Activated CD8-positive, alpha-beta memory T cell treated with anti-CD3 and anti-CD28 coated beads for 1 hour (primary cell): ENCODE data around the gene SCLY.
"Not testable (repeated sequence)": the region's sequence is repeated elsewhere in the genome, so short reads cannot be mapped to it uniquely, and the experiment has no call there.

ENCODE experiments used
- DNase-seq, 2 donors: peaks; one replicate each; pipeline ENCODE4 v3.0.0-alpha.2; 2020; ENCODE audit warnings: low read depth in 1 of 2; ENCODE audit errors: extremely low read depth in 1 of 2

The SCLY gene, protein sequence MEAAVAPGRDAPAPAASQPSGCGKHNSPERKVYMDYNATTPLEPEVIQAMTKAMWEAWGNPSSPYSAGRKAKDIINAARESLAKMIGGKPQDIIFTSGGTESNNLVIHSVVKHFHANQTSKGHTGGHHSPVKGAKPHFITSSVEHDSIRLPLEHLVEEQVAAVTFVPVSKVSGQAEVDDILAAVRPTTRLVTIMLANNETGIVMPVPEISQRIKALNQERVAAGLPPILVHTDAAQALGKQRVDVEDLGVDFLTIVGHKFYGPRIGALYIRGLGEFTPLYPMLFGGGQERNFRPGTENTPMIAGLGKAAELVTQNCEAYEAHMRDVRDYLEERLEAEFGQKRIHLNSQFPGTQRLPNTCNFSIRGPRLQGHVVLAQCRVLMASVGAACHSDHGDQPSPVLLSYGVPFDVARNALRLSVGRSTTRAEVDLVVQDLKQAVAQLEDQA

DNA sequence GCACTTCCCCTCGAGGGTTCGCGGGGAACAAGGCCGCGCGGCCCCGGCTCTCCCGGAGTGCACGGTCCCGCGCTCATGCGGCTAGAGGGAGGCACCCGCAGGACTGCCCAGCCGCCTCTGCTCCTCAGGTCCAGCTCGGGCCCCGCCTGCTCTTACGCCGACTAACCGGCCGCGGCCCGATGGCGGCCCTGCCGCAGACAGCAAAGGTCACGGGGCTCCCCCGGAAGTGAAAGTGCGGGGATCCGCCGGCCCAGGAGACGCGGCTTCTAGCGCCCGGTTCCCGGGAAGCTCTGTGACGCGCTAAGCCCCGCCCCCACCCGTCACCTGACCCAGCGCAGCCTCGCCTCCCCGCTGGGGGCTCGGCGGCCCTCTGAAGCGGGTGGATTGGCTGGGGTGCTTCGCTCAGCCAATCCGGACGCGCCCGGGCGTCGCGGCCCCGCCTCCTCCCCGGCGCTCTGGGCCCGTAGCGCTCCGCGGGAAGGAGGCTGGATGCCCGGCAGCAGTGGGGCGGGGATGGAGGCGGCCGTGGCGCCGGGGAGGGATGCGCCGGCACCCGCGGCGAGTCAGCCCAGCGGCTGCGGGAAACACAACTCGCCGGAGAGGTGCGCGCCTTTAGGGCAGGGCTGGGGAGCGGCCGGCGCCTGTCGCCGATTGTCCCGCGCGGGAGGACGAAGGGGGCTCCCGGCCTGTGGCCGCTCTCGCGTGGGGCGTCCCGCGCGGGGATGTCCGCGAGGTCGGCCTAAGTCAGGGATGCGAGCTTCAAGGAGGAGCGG is at the start of gene SCLY:
TSS of gene SCLY (plus strand) at position 460 of the 773 bp plus-strand sequence. CDS start at position 514, 54 bp downstream.
- DNase-seq: peak; percentile 86 to 94

GRCh38 chr2:238013806-238014205 is 47.0 kb upstream of the SCLY start:
- DNase-seq: no peak

DNA sequence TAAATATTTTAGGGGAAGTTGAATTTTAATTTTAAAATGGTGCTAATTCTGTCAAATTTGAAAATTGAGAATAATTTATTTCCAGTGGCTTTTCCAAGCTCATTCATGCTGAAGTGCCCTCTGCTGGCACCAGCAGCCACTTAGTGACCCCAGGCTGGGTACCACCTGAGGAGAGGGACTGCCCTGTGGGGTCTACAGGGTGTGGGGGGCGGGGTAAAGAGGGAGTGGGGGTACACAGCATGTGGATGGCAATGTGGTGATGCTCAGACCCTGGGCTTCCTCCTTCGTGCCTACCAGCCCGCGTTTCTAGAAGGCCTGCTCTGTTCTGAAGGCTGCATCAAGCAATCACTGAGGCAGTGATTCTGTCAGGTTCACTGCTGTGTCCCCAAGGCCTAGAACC is 45.1 kb upstream of the SCLY start:
- DNase-seq: no peak

DNA sequence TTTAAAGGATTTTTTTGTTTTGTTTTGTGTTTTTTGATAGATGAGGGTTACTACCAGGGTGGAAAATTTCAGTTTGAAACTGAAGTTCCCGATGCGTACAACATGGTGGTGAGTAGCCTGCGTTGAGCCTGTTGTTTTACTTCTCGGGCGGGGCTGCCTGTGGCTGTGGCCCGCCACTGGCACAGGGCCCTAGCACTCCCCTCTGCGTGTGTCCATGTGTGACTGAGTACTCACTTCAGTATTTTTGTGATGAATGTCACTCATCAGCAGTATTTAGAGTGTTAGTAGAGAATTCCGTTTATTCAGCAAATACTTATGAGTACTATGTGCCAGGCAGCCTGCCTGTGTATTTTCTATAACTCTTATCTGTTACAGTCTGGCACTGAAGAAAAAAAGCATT is 44.3 kb upstream of the SCLY start:
- DNase-seq: no peak

DNA sequence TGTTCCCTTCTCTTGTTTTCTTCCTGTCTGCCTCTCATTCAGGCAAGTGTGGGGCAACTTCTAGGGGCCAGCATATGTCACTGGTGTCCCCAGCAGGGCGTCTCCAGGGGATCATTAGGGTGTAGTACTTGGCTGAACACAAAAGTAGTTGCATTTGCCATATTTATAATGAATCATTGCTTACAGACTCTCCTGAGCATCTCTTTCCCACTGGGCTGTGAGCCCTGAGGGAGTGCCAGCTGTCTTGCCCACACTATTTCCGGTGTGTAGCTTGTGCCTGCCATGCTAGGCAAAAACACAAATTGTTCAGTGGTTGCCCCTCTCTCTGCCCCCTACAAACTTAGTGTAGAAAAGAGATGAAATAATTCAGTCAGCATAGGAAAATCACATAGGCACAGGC is 40.8 kb upstream of the SCLY start:
- DNase-seq: no peak

GRCh38 chr2:238020816-238021215 is 40.0 kb upstream of the SCLY start:
- no peak for DNase-seq

GRCh38 chr2:238021327-238021726 is 39.5 kb upstream of the SCLY start:
- DNase-seq: no peak

DNA sequence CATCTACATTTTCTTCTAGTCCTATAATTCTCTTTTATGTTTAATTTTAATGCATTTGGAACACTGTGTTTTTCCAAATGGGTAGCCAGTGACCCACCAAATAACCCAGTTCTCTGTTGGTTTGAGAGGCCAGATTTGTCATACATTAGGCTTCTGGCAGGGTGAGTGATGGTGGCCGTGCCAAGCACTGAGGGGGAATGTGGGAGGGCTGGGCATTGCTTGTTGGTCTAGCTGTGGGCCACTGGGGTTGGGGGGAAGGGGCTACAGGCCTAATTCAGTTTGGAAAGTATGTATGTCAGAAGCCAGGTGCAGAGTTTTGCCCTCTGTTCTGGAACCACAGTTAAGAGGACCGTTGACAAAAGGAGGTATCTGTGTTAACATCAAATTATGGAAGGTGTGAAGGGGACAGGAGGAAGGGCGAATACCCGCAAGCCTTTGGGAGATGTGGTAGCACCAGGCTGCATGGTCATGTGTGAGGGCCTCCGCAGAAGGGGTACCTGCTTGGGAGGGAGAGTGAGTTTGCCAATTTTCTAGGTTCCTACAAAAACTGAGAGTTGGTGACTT is 38.1 kb upstream of the SCLY start:
- no peak for DNase-seq

- DNase-seq: no peak
These were observed 37.2 kb upstream of the SCLY start for GRCh38 chr2:238023608-238024007.

DNA sequence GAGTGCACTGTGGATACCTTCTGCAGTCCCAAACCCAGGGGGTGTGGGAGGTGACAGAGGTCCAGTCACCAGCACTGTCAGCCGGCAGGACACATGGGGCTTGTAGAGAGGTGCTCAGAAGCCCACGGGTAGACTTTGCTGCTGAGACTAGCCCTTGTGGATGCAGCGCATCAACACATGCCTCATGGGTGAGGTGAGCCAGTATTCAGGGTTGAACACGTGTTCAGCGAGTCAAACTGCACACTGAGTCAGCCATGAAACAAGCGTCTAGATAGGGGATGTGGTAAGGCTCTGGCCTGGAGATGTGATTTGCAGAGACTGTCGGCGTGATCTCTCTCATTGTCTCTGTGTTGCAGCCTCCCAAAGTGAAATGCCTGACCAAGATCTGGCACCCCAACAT is 35.8 kb upstream of the SCLY start:
- no peak for DNase-seq

DNA sequence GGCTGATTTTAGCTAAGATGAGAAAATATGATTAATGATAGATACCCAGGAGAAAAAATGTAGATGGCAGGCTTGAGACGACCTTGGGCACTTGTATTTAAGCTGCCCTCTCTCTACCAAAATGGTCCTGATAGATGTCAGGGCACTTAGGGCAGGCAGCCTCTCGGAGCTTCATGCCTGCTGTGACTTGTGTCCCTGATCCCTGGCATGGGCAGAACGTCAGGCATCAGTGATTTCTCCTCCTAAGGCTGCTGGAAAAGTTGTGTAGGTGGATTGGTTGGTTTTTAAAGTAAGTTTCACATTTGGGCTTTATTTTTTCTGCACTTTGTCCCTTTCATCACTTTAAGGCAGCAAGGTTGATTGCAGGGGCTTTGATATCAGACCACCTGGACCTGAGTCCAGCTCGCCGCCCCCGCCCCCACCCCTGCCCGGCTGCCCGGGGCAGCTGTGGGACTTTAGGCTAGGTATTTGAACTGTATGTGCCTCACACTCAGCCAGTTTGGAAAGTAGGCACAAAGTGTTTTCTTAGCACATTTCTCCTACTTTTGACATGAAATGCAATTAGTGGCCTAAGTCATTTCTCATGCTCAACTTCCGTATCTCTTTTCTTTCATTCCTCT is 35.0 kb upstream of the SCLY start:
- DNase-seq: no peak

DNA sequence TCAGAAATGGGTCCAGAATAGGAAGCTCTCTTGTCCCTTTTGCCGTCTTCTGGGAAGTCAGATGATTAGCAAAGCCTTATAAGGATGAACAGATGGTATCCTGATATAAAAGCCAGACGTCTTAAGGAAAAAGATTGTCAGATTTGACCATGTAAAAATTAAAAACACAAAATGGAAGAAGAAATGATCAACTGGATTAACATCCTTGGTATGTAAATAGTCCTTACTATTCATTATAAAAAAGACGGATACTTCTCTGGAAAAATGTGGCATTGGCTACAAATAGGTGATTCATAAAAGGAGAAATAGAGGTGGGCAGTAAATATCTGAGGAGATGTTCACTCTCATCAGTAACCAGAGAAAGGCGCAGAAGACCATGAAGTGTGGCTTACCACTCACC is 33.7 kb upstream of the SCLY start:
- DNase-seq: no peak

DNA sequence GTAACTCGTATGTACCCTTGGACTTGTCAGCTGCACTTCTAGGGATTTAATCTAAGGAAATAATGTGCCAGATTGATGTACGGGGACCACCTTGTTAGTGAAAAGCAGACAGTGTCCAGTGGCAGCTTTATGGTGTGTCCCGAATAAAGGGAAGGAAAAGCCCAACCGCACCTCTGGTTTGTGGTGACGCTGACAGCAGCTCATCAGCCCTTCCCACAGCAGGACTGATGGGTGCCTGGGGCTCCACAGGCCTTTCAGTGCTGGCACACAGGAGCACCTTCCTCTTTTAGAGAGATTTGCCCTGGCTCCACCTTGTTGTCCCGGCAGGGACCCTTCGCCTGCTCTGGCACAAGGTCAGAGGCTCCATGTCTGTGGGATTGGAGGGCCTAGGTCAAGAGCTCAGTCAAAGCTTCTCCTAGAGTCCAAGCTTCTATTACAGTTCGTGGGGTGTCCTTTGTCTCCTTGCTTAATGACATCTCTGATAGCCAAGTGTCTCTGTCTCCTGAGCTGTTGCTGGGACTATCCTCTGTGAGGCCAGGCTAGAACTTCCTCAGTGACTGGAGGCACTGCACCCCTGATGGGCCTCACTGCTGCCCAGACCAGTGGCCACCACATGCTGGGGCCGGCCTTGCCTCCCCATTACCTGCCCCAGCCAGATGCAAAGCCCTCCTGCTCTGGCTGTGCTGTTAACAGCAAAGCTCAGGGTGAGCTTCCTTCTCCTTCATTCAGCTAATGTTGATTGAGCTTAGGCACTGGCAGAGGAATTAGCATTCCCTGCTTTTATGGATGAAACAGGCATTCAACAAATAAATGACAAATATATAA is 33.0 kb upstream of the SCLY start:
- no peak for DNase-seq

GRCh38 chr2:238029853-238030252 is 30.9 kb upstream of the SCLY start:
- DNase-seq: no peak

DNA sequence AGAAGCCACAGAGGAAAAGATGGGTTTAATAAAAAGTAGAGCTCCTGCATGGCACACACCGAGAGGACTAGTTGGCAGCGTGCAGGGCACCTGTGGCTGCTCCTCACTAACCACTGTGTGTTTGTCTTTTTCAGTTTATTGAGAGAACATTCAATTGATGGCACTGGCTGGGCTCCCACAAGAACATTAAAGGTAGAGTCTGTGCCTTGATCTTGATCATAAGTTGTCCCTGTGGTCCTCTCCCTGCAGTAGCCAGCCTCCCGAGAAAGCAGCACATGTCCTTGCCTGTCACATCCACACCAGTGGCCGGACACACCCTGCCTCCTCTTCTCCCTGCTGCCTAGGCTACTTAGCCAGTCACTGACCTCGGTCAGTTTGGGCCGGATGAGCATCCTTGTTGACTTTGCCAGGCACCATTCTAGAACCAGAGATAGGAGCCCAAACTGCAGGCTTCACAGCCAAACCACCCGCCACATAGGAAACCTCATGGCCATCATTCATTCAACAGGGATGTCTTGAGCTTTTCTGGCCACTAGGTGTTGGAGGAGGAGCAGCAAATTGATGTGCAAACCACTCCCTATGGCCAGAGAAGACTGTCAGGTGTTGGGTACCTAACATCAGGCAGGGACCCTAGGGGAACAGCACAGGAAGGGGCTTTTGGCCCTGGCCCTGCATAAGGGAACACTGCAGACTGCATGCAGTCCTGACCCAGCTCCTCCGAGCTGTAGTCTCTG is 30.2 kb upstream of the SCLY start:
- no peak for DNase-seq

DNA sequence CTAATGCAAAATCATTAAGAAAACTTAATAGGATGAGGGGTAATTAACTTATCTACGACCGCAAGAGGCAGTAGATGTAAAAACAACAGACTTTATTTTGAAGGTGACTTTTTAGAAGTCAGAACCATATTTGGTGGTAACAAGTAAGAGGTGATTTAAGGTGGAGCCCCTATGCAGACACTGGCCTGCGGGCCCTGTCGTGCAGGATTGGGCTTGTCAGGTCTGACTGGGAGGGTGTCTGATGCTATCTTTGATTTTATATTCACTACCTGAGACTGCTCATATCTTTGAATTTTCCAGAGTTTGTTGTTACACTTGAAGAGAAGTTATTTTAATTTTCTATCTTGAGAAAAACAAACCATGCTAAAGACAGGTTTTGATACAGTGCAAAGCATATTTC is 29.1 kb upstream of the SCLY start:
- no peak for DNase-seq

DNA sequence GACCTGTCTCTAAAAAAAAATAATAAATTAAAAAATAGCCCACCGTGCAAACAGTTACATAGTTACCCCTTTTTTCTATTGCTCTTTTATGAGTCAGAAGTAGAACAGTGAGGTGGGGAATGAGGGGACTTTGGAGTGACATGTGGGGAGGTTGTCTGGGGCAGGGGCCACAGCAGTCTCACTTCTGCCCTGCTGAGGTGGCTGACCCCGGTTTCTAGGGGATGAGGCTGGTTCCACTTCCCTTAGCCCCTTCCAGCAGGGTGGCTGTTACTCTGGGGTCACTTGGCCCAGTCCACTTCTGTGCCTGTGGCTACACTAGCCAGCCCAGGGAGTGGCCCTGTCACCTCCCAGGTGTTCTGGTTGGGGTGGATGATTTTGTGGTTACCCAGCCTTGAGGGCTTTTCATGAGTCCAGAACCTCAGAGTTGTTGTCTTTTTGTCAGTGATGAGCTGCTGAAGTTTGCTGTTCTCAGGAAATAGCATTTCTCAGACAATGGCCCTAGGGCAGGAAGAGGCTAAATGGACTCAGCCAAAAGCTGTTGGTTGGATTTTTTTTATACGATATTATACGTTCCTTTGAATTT is 28.0 kb upstream of the SCLY start:
- no peak for DNase-seq

GRCh38 chr2:238033991-238034390 is 26.8 kb upstream of the SCLY start:
- not testable (repeated sequence) for DNase-seq

GRCh38 chr2:238038203-238038602 is 22.6 kb upstream of the SCLY start:
- no peak for DNase-seq
